Measurements from ENCODE around the gene IPPK.
A peak's percentile ranks its signal among the peaks of the same experiment; 100 is the strongest.

Gene IPPK

DNA sequence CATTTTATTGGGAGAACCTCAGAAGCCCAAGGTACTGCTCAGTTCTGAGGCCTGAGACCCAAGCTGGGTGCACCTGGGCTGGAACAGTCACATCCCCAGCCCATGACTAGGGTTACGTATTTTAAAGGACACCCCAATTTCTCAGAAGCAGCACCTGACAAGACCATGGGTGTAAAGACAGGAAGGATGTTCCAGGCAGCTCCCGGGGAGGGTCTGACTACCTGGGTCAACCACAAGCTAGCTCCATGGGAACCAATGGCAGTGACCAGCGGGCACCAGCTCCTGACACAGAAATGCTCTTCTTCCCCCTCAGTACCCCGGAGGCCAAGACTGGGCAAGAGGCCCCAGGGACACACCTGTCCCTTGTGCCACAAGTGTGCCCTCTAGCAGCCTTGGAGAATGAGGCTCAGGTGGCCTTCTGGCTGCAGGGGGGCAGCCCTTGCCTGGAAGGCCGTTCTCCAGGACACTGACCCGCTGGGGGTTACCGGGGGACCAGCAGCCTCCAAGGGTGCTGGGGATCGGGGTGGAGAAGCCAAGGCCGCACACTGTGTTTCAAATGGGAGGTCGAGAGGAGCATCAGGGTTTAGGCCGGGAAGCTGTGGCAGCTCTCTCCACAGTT is 52.6 kb downstream of the IPPK start:
- Histone ChIP-seq H3K36me3 (ENCODE audit: control insufficient read depth in 2 of 2, insufficient read depth in 2 of 2, low read length in 2 of 2) (peaks cover 21 to 32% of the 10 kb centered on the region in 2 donors), H3K9me3 (ENCODE audit: control insufficient read depth in 2 of 2, low read length in 2 of 2) (no peaks in the 10 kb centered on the region), H3K27me3 (ENCODE audit: control insufficient read depth in 2 of 2, insufficient read depth in 2 of 2, low read length in 2 of 2) (no peaks in the 10 kb centered on the region), H3K9ac (ENCODE audit: low read depth in 1 of 2, low read length in 2 of 2) (no peak overlapping the region), H3K27ac (ENCODE audit: low read depth in 2 of 2, low read length in 2 of 2) (peak overlapping the region; percentile 18 to 19), H3K4me1 (ENCODE audit: control insufficient read depth in 2 of 2, insufficient read depth in 2 of 2, low read length in 2 of 2) (no peaks in the 10 kb centered on the region), H3K4me3 (ENCODE audit: low read length in 2 of 2) (no peak overlapping the region)

DNA sequence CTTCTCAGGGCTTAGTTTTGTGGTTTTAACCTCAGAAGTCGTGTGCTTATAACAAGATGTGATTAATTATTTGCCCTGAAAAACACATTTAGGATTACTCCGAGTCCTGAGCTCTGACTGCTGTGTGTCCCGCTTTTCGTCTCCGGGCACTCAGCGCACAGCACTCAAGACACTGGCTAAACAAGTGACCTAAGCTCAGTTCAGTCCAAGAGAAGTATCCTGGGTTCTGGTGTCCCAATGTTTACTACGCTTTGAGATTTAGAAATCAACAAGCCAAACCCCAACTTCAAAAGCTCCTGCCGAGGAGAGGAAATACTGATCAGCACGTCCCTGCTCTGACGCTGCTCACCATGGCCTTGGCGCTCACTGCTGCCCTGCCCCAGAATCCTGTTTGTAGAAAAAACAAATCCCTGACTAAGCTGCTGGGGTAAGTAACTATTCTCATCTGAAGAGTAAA is 53.2 kb downstream of the IPPK start:
- no peaks in the 10 kb centered on the region for H3K27me3 ChIP-seq (ENCODE audit: control insufficient read depth in 2 of 2, insufficient read depth in 2 of 2, low read length in 2 of 2)
- H3K27ac ChIP-seq (ENCODE audit: low read depth in 2 of 2, low read length in 2 of 2), result peak overlapping the region; percentile 18 to 19
- H3K9me3 ChIP-seq (ENCODE audit: control insufficient read depth in 2 of 2, low read length in 2 of 2), result no peaks in the 10 kb centered on the region
- peaks cover 25 to 38% of the 10 kb centered on the region in 2 donors for H3K36me3 ChIP-seq (ENCODE audit: control insufficient read depth in 2 of 2, insufficient read depth in 2 of 2, low read length in 2 of 2)
- H3K4me1 ChIP-seq (ENCODE audit: control insufficient read depth in 2 of 2, insufficient read depth in 2 of 2, low read length in 2 of 2), result no peaks in the 10 kb centered on the region
- no peak overlapping the region for H3K9ac ChIP-seq (ENCODE audit: low read depth in 1 of 2, low read length in 2 of 2)
- no peak overlapping the region for H3K4me3 ChIP-seq (ENCODE audit: low read length in 2 of 2)

DNA sequence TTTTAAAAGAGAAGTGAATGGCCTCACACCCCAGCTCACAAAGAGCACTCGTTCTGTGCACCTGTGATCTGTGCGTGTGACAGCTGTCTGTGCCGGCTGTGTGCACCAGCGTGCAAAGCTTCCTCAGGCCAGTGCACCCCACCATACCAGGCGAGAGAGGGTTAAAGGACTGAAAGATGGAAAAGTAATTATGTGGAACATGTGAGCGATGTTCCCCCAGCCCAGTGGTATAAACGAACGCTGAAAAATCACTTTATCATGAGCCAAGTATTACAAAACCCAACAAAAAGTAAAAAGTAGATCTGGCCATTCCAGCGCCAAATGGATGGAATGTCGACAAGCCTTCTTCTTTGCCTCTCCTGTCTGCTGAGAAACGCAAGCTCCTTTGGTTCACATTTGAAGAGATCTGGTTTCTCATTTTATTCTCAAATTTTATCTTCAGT is 53.7 kb downstream of the IPPK start:
- peak overlapping the region; percentile 18 to 19 for H3K27ac ChIP-seq (ENCODE audit: low read depth in 2 of 2, low read length in 2 of 2)
- H3K27me3 ChIP-seq (ENCODE audit: control insufficient read depth in 2 of 2, insufficient read depth in 2 of 2, low read length in 2 of 2), result no peaks in the 10 kb centered on the region
- H3K36me3 ChIP-seq (ENCODE audit: control insufficient read depth in 2 of 2, insufficient read depth in 2 of 2, low read length in 2 of 2), result peaks cover 25 to 40% of the 10 kb centered on the region in 2 donors
- no peaks in the 10 kb centered on the region for H3K9me3 ChIP-seq (ENCODE audit: control insufficient read depth in 2 of 2, low read length in 2 of 2)
- no peak overlapping the region for H3K9ac ChIP-seq (ENCODE audit: low read depth in 1 of 2, low read length in 2 of 2)
- H3K4me1 ChIP-seq (ENCODE audit: control insufficient read depth in 2 of 2, insufficient read depth in 2 of 2, low read length in 2 of 2), result no peaks in the 10 kb centered on the region
- H3K4me3 ChIP-seq (ENCODE audit: low read length in 2 of 2), result no peak overlapping the region

DNA sequence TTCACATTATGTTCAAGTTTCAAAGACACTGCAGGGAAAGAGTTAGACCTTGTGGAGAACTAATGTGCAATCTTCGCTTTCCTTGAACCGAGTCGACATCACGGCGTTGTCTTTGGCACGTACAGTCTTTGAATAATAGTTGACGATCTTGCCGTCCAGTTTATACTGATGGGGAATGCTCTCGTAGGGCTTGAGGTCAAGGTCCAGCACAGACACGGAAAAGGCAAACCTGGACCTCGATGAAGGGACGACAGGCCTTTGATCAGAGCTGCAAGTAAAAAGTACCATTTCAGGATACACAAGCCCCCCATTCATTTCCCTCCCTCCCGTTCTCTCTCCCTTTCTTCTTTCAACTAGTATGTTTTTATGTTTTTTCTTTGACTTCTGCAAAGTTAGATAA is 54.1 kb downstream of the IPPK start:
- Histone ChIP-seq H3K4me3 (ENCODE audit: low read length in 2 of 2) (no peak overlapping the region), H3K9me3 (ENCODE audit: control insufficient read depth in 2 of 2, low read length in 2 of 2) (no peaks in the 10 kb centered on the region), H3K4me1 (ENCODE audit: control insufficient read depth in 2 of 2, insufficient read depth in 2 of 2, low read length in 2 of 2) (no peaks in the 10 kb centered on the region), H3K27me3 (ENCODE audit: control insufficient read depth in 2 of 2, insufficient read depth in 2 of 2, low read length in 2 of 2) (no peaks in the 10 kb centered on the region), H3K36me3 (ENCODE audit: control insufficient read depth in 2 of 2, insufficient read depth in 2 of 2, low read length in 2 of 2) (peaks cover 25 to 40% of the 10 kb centered on the region in 2 donors), H3K9ac (ENCODE audit: low read depth in 1 of 2, low read length in 2 of 2) (no peak overlapping the region), H3K27ac (ENCODE audit: low read depth in 2 of 2, low read length in 2 of 2) (no peak overlapping the region)

DNA sequence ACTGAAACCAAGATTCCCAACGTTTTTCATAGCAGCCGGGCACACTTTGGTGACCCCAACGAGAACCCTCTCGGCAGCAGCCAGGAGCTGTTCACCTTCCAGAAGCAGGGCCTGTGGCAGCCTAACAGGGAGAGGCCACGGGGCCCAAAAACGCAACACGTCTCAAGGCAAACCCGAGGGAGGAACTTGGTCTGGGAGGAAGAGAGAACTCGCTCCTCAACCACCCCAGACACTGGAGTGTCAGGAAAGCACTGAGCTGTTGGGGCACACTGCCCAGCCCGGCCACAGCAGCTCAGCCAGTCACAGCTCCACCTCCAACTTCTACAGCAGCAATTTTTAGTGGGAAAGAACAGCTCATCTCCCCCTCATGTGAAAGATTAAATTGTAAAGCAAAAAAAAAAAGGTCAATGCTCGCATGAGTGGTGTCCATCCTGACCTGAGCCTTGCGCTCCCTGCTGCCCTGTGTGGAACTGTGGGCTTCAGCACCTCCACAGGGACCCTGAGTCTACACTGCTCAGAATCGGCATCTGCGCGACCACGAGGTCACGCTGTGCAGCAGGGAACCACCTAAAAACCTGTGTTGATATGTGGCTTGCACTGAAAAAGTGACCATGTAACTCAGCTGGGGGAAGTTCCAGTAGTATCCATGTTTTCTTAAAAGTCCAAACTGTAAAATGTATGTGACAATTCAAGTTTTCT is 55.0 kb downstream of the IPPK start:
- Histone ChIP-seq H3K27me3 (ENCODE audit: control insufficient read depth in 2 of 2, insufficient read depth in 2 of 2, low read length in 2 of 2) (no peaks in the 10 kb centered on the region), H3K9ac (ENCODE audit: low read depth in 1 of 2, low read length in 2 of 2) (no peak overlapping the region), H3K9me3 (ENCODE audit: control insufficient read depth in 2 of 2, low read length in 2 of 2) (no peaks in the 10 kb centered on the region), H3K27ac (ENCODE audit: low read depth in 2 of 2, low read length in 2 of 2) (no peak overlapping the region), H3K36me3 (ENCODE audit: control insufficient read depth in 2 of 2, insufficient read depth in 2 of 2, low read length in 2 of 2) (peaks cover 25 to 37% of the 10 kb centered on the region in 2 donors), H3K4me3 (ENCODE audit: low read length in 2 of 2) (no peak overlapping the region), H3K4me1 (ENCODE audit: control insufficient read depth in 2 of 2, insufficient read depth in 2 of 2, low read length in 2 of 2) (peaks cover 0 to 2% of the 10 kb centered on the region in 2 donors)

DNA sequence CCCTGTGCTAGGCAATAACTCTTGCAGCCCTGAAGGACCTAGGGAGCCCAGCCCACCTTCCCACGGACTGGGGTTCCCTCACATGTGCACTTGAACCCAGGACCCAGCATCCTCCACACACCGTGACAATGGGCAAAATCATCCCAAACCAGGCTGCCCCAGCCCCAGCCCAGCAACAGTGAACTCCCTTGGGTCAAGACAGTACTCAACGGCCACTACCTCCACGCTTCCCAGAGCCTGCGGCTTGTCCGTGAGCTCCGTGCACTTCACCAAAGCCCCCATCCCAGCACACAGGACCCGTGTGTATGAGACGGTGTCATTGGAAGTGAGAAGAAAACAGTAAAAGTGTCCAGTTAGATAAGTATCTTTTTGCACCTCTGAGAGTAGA is 55.8 kb downstream of the IPPK start:
- Histone ChIP-seq H3K9me3 (ENCODE audit: control insufficient read depth in 2 of 2, low read length in 2 of 2) (no peaks in the 10 kb centered on the region), H3K4me3 (ENCODE audit: low read length in 2 of 2) (no peak overlapping the region), H3K36me3 (ENCODE audit: control insufficient read depth in 2 of 2, insufficient read depth in 2 of 2, low read length in 2 of 2) (peaks cover 25 to 34% of the 10 kb centered on the region in 2 donors), H3K27ac (ENCODE audit: low read depth in 2 of 2, low read length in 2 of 2) (no peak overlapping the region), H3K27me3 (ENCODE audit: control insufficient read depth in 2 of 2, insufficient read depth in 2 of 2, low read length in 2 of 2) (no peaks in the 10 kb centered on the region), H3K9ac (ENCODE audit: low read depth in 1 of 2, low read length in 2 of 2) (no peak overlapping the region), H3K4me1 (ENCODE audit: control insufficient read depth in 2 of 2, insufficient read depth in 2 of 2, low read length in 2 of 2) (peaks cover 2 to 5% of the 10 kb centered on the region in 2 donors)

DNA sequence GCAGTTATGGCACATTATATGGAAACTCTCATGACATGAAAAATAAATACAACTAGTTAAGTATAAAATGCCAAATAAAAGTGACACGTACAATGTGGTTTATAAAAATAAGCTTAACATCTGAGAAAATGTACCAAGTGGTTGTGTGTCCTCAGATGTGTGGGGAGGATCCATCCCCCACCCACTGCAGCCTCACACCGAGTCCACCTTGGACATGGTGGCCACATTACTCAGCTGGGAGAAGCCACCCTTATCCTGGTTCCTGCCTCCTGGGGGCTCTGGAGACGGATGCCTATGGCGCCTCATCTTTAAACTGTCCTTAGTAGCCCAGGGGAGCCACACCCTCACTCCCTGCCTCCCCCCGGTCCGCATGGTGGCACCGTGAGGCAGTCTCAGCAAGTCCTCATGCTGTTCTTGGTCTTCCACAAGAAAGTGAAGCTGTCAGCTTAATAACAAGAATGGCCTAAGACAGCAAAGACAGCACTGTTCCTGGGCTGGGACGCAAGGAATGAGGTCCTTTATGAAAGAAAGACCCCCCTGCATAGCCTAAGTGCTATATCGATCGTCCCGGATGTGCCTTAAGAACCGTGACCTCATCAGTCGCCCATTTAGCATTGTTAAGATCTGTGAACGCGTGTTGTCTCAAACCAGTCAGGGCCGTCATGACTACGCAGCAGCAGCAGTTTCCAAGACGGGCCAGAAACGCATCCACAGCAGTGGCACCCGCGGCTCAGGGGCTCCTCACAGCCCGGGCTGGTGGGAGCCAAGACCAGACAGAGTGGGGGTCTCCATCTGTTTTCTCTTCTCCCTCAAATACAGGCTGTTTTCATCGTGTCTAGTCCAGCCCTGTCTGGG is 56.4 kb downstream of the IPPK start:
- no peak overlapping the region for H3K9ac ChIP-seq (ENCODE audit: low read depth in 1 of 2, low read length in 2 of 2)
- peaks cover 2 to 8% of the 10 kb centered on the region in 2 donors for H3K4me1 ChIP-seq (ENCODE audit: control insufficient read depth in 2 of 2, insufficient read depth in 2 of 2, low read length in 2 of 2)
- H3K36me3 ChIP-seq (ENCODE audit: control insufficient read depth in 2 of 2, insufficient read depth in 2 of 2, low read length in 2 of 2), result peaks cover 25 to 34% of the 10 kb centered on the region in 2 donors
- H3K4me3 ChIP-seq (ENCODE audit: low read length in 2 of 2), result no peak overlapping the region
- no peak overlapping the region for H3K27ac ChIP-seq (ENCODE audit: low read depth in 2 of 2, low read length in 2 of 2)
- H3K9me3 ChIP-seq (ENCODE audit: control insufficient read depth in 2 of 2, low read length in 2 of 2), result no peaks in the 10 kb centered on the region
- no peaks in the 10 kb centered on the region for H3K27me3 ChIP-seq (ENCODE audit: control insufficient read depth in 2 of 2, insufficient read depth in 2 of 2, low read length in 2 of 2)

DNA sequence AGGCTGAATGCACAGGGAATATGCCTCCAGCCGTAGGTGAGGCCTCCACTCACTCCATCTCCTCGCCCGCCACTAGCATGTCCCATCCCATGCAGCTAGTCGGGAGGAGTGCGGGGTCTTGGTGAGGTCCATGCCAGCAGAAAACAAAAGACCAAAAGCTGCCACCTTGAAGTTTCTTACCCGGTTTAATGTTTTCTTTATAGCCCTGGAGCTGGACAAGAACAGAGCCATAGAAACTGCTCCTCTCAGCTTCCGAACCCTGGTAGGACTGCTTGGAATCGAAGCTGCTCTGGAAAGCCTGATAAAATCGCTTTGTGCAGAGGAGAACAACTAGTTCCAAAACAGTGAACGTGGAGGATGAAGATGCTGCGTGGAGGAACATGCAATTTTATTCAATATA is 57.1 kb downstream of the IPPK start:
- no peak overlapping the region for H3K27ac ChIP-seq (ENCODE audit: low read depth in 2 of 2, low read length in 2 of 2)
- H3K4me3 ChIP-seq (ENCODE audit: low read length in 2 of 2), result no peak overlapping the region
- H3K27me3 ChIP-seq (ENCODE audit: control insufficient read depth in 2 of 2, insufficient read depth in 2 of 2, low read length in 2 of 2), result no peaks in the 10 kb centered on the region
- H3K9me3 ChIP-seq (ENCODE audit: control insufficient read depth in 2 of 2, low read length in 2 of 2), result no peaks in the 10 kb centered on the region
- peaks cover 25 to 27% of the 10 kb centered on the region in 2 donors for H3K36me3 ChIP-seq (ENCODE audit: control insufficient read depth in 2 of 2, insufficient read depth in 2 of 2, low read length in 2 of 2)
- no peak overlapping the region for H3K9ac ChIP-seq (ENCODE audit: low read depth in 1 of 2, low read length in 2 of 2)
- peaks cover 2 to 8% of the 10 kb centered on the region in 2 donors for H3K4me1 ChIP-seq (ENCODE audit: control insufficient read depth in 2 of 2, insufficient read depth in 2 of 2, low read length in 2 of 2)

DNA sequence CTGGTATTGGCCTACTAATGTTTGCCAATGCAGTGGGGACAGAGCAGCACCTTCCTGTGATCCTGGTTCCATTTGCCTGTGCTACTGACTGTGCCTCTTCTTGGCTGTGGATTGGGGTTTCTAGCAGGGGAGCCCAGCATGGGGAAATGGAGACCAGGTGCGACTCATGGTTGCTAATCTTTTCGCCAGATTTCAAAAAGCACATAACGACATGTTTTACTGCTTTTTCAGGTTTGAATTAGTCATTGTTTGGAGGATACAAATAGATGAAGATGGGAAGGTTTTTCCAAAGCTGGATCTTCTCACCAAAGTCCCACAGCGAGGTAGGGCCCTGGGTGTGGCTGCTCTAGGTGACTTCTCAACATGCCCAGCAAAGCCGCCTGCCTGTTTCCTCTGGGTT is 57.6 kb downstream of the IPPK start:
- no peaks in the 10 kb centered on the region for H3K27me3 ChIP-seq (ENCODE audit: control insufficient read depth in 2 of 2, insufficient read depth in 2 of 2, low read length in 2 of 2)
- no peaks in the 10 kb centered on the region for H3K9me3 ChIP-seq (ENCODE audit: control insufficient read depth in 2 of 2, low read length in 2 of 2)
- no peak overlapping the region for H3K4me3 ChIP-seq (ENCODE audit: low read length in 2 of 2)
- H3K9ac ChIP-seq (ENCODE audit: low read depth in 1 of 2, low read length in 2 of 2), result no peak overlapping the region
- peaks cover 25 to 27% of the 10 kb centered on the region in 2 donors for H3K36me3 ChIP-seq (ENCODE audit: control insufficient read depth in 2 of 2, insufficient read depth in 2 of 2, low read length in 2 of 2)
- peaks cover 2 to 8% of the 10 kb centered on the region in 2 donors for H3K4me1 ChIP-seq (ENCODE audit: control insufficient read depth in 2 of 2, insufficient read depth in 2 of 2, low read length in 2 of 2)
- H3K27ac ChIP-seq (ENCODE audit: low read depth in 2 of 2, low read length in 2 of 2), result no peak overlapping the region

Data from mucosa of rectum (tissue), 2 donors.